Stomach smooth muscle (tissue), 2 donors: Measurements from ENCODE around the gene AMER3.

Experiments used
- H3K27ac ChIP-seq: one replicate; pipeline ENCODE4 v1.7.0; 2013; ENCODE audit warnings: mild to moderate bottlenecking, low read length, inconsistent platforms
- H3K27me3 ChIP-seq, 2 donors: one replicate each; pipeline ENCODE4 v1.7.0; 2013; ENCODE audit warnings: low read length in 2 of 2; ENCODE audit not compliant: insufficient read depth in 2 of 2, control insufficient read depth in 1 of 2
- H3K36me3 ChIP-seq, 2 donors: one replicate each; pipeline ENCODE4 v1.7.0; 2013; ENCODE audit warnings: low read length in 2 of 2; ENCODE audit not compliant: control insufficient read depth in 2 of 2, insufficient read depth in 2 of 2
- H3K4me1 ChIP-seq: one replicate; pipeline ENCODE4 v1.7.0; 2013; ENCODE audit warnings: low read length; ENCODE audit not compliant: control insufficient read depth, insufficient read depth
- H3K4me3 ChIP-seq, 2 donors: one replicate each; pipeline ENCODE4 v1.7.0; 2013; ENCODE audit warnings: low read length in 2 of 2
- H3K9ac ChIP-seq, 2 donors: one replicate each; pipeline ENCODE4 v1.7.0; 2013; ENCODE audit warnings: low read length in 2 of 2, mild to moderate bottlenecking in 1 of 2
- H3K9me3 ChIP-seq, 2 donors: one replicate each; pipeline ENCODE4 v1.7.0; 2013; ENCODE audit warnings: low read length in 2 of 2; ENCODE audit not compliant: control insufficient read depth in 2 of 2
- donor health status: healthy.
- donor health status: Pancreatic carcinoma.

The AMER3 gene

GRCh38 chr2:130799295-130799694, 44.0 kb downstream of the AMER3 start:
- H3K9me3 ChIP-seq, result no peaks in the 10 kb centered on the region
- H3K9ac ChIP-seq, result no peak overlapping the region
- H3K36me3 ChIP-seq, result no peaks in the 10 kb centered on the region
- no peak overlapping the region for H3K4me3 ChIP-seq
- H3K4me1 ChIP-seq, result peaks cover 20% of the 10 kb centered on the region
- no peak overlapping the region for H3K27ac ChIP-seq
- no peaks in the 10 kb centered on the region for H3K27me3 ChIP-seq

DNA sequence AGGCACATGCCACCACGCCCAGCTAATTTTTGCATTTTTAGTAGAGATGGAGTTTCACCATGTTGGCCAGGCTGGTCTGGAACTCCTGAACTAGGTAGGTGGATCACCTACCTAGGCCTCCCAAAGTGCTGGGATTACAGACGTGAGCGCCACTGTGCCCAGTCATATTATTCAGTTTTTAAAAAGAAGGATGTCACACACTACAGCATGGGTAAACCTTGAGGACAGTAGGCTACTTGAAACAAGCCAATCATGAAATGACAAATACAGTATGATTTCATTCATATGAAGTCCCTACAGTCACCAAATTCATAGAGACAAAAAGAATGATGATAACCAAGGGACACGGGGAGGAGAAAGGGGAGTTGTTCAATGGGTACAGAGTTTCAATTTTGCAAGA, 50.3 kb downstream of the AMER3 start:
- peaks cover 0 to 4% of the 10 kb centered on the region in 2 donors for H3K9me3 ChIP-seq
- H3K36me3 ChIP-seq, result no peaks in the 10 kb centered on the region
- H3K9ac ChIP-seq, result no peak overlapping the region
- no peak overlapping the region for H3K27ac ChIP-seq
- no peaks in the 10 kb centered on the region for H3K4me1 ChIP-seq
- H3K27me3 ChIP-seq, result no peaks in the 10 kb centered on the region
- no peak overlapping the region for H3K4me3 ChIP-seq

GRCh38 chr2:130806370-130806769, 51.0 kb downstream of the AMER3 start:
- no peaks in the 10 kb centered on the region for H3K4me1 ChIP-seq
- no peak overlapping the region for H3K4me3 ChIP-seq

DNA sequence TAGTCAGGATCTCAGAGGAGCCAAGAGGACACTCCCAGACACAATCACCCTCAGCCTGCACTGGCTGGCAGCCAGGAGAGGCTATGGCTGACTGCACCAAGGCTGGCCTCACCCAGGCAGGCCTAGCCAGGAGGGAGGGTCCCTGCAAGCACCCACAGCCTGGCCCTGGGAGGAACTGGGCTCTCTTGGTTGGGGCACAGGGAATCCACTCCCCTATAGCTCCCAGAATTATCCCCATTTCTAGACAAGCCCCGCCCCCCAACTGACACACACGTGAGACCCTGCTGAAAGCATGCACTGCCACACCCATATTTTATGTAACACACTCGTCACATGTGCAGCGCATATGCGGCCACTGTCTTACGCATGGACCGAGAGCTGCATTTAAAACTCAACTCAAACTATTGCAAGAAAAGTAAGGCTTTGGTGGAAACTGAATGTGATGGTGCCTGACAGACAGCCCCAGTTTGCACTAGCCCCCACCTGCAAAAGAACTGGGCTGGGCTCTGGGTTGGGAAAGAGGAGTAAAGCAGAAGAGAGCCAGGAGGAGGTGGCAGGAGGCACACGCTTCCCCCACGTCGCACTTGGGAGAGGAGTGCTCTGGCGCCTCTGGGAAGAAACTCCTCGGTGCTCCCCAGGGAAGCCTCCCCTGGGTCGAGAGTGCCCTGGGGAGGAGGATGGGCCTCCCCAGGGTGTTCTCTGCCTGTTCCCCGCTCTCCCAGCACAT, 52.5 kb downstream of the AMER3 start:
- Histone ChIP-seq H3K27me3 (no peaks in the 10 kb centered on the region), H3K36me3 (no peaks in the 10 kb centered on the region), H3K4me1 (no peaks in the 10 kb centered on the region), H3K27ac (no peak overlapping the region), H3K4me3 (no peak overlapping the region), H3K9me3 (peaks cover 0 to 4% of the 10 kb centered on the region in 2 donors), H3K9ac (no peak overlapping the region)

More at GRCh38 chr2:130806370-130806769, 51.0 kb downstream of the AMER3 start:
- no peaks in the 10 kb centered on the region for H3K27me3 ChIP-seq
- no peaks in the 10 kb centered on the region for H3K36me3 ChIP-seq
- H3K9me3 ChIP-seq, result peaks cover 0 to 4% of the 10 kb centered on the region in 2 donors
- H3K9ac ChIP-seq, result no peak overlapping the region
- no peak overlapping the region for H3K27ac ChIP-seq

DNA sequence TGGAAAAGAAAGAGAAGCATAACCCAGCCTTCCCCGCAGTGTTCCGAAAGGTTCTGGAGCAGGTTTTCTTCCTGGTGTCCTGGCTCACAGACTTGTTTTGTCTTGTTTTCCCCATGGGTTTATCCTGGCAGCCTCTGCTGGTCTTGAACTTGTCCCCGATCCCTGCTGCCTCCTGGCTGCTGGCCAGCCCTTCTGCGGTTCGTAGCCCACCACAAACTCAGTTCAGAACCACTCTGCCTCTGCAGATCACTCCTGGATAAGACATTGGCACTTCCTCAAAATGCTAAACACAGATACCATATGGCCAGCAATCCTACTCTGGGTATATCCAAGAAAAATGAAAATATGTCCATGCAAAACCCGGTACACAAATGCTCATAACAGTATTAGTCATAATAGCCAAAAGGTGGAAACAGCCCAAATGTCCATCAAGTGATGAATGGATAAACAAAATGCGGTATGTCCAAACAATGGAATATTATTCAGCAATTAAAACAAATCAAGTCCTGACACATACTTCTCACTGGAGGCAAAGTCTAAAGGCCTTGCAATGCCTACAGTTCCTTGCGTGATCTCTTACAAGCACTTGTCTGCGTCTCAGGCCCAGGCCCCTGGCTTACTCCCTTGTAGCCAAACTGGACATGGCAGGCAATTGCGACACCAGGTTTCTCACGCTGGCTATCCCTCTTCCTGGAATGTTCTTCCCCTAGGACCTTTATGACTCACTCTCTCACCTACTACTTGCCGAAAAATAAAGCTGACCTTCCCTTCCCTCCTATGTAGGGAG, 53.3 kb downstream of the AMER3 start:
- H3K4me3 ChIP-seq, result no peak overlapping the region
- H3K27ac ChIP-seq, result no peak overlapping the region
- no peaks in the 10 kb centered on the region for H3K27me3 ChIP-seq
- H3K4me1 ChIP-seq, result no peaks in the 10 kb centered on the region
- H3K9me3 ChIP-seq, result peaks cover 0 to 4% of the 10 kb centered on the region in 2 donors
- no peak overlapping the region for H3K9ac ChIP-seq
- no peaks in the 10 kb centered on the region for H3K36me3 ChIP-seq

GRCh38 chr2:130810490-130810889, 55.1 kb downstream of the AMER3 start:
- H3K36me3 ChIP-seq, result no peaks in the 10 kb centered on the region
- no peak overlapping the region for H3K27ac ChIP-seq
- H3K9me3 ChIP-seq, result peaks cover 0 to 4% of the 10 kb centered on the region in 2 donors
- H3K4me3 ChIP-seq, result no peak overlapping the region
- H3K4me1 ChIP-seq, result no peaks in the 10 kb centered on the region
- no peak overlapping the region for H3K9ac ChIP-seq
- H3K27me3 ChIP-seq, result peaks cover 0 to 5% of the 10 kb centered on the region in 2 donors

- H3K27ac ChIP-seq, result no peak overlapping the region
- H3K4me3 ChIP-seq, result no peak overlapping the region
- H3K9me3 ChIP-seq, result no peaks in the 10 kb centered on the region
- no peak overlapping the region for H3K9ac ChIP-seq
- peaks cover 0 to 5% of the 10 kb centered on the region in 2 donors for H3K27me3 ChIP-seq
- no peaks in the 10 kb centered on the region for H3K36me3 ChIP-seq
- no peaks in the 10 kb centered on the region for H3K4me1 ChIP-seq
Measured at GRCh38 chr2:130813722-130814121, 58.4 kb downstream of the AMER3 start.

GRCh38 chr2:130814931-130815680, 59.8 kb downstream of the AMER3 start:
- Histone ChIP-seq H3K27me3 (peaks cover 0 to 5% of the 10 kb centered on the region in 2 donors), H3K27ac (no peak overlapping the region), H3K4me1 (peaks cover 6% of the 10 kb centered on the region), H3K9me3 (no peaks in the 10 kb centered on the region), H3K9ac (no peak overlapping the region), H3K4me3 (no peak overlapping the region), H3K36me3 (no peaks in the 10 kb centered on the region)
